ENCODE data around the gene SMC1B.
"Not testable (repeated sequence)": the region's sequence is repeated elsewhere in the genome, so short reads cannot be mapped to it uniquely, and the experiment has no call there.

The SMC1B gene

GRCh38 chr22:45328822-45329529, 84.4 kb downstream of the SMC1B start:
- DNase-seq (ENCODE audit: low read depth, low spot score): no peak
- no peak overlapping the region for H3K27ac ChIP-seq

- H3K27ac ChIP-seq; DNase-seq (ENCODE audit: low read depth, low spot score): not testable (repeated sequence)
Measured at GRCh38 chr22:45328261-45328660, 85.1 kb downstream of the SMC1B start.

- no peak for DNase-seq (ENCODE audit: low read depth, low spot score)
- H3K27ac ChIP-seq: no peak overlapping the region
Measured at GRCh38 chr22:45324311-45324711, 89.1 kb downstream of the SMC1B start.

GRCh38 chr22:45323695-45324094, 89.7 kb downstream of the SMC1B start:
- no peak for DNase-seq (ENCODE audit: low read depth, low spot score)
- H3K27ac ChIP-seq: no peak overlapping the region

- no peak for DNase-seq (ENCODE audit: low read depth, low spot score)
- H3K27ac ChIP-seq: no peak overlapping the region
Measured at GRCh38 chr22:45322873-45323525, 90.4 kb downstream of the SMC1B start.

GRCh38 chr22:45321827-45322226, 91.6 kb downstream of the SMC1B start:
- no peak for DNase-seq (ENCODE audit: low read depth, low spot score)
- H3K27ac ChIP-seq: no peak overlapping the region

- H3K27ac ChIP-seq: no peak overlapping the region
- no peak for DNase-seq (ENCODE audit: low read depth, low spot score)
Measured at GRCh38 chr22:45320357-45320976, 92.9 kb downstream of the SMC1B start.

GRCh38 chr22:45319324-45319685, 94.1 kb downstream of the SMC1B start:
- no peak for DNase-seq (ENCODE audit: low read depth, low spot score)
- no peak overlapping the region for H3K27ac ChIP-seq

GRCh38 chr22:45318558-45319323, 94.7 kb downstream of the SMC1B start:
- H3K27ac ChIP-seq: peak overlapping the region; percentile 32
- DNase-seq (ENCODE audit: low read depth, low spot score): no peak

- DNase-seq (ENCODE audit: low read depth, low spot score): no peak
- H3K27ac ChIP-seq: peak overlapping the region; percentile 32
Measured at GRCh38 chr22:45318168-45318557, 95.2 kb downstream of the SMC1B start.

- peak overlapping the region; percentile 32 for H3K27ac ChIP-seq
- no peak for DNase-seq (ENCODE audit: low read depth, low spot score)
Measured at GRCh38 chr22:45317551-45318167, 95.7 kb downstream of the SMC1B start.

- no peak for DNase-seq (ENCODE audit: low read depth, low spot score)
- H3K27ac ChIP-seq: peak overlapping the region; percentile 32
Measured at GRCh38 chr22:45316796-45317526, 96.4 kb downstream of the SMC1B start.

- no peak for DNase-seq (ENCODE audit: low read depth, low spot score)
- H3K27ac ChIP-seq: no peak overlapping the region
Measured at GRCh38 chr22:45314786-45315185, 98.6 kb downstream of the SMC1B start.

- no peak for DNase-seq (ENCODE audit: low read depth, low spot score)
- no peak overlapping the region for H3K27ac ChIP-seq
Measured at GRCh38 chr22:45314054-45314721, 99.2 kb downstream of the SMC1B start.

- no peak overlapping the region for H3K27ac ChIP-seq
- DNase-seq (ENCODE audit: low read depth, low spot score): no peak
Measured at GRCh38 chr22:45312856-45313255, 100.5 kb downstream of the SMC1B start.

- no peak overlapping the region for H3K27ac ChIP-seq
- DNase-seq (ENCODE audit: low read depth, low spot score): no peak
Measured at GRCh38 chr22:45312415-45312814, 101.0 kb downstream of the SMC1B start.

- no peak for DNase-seq (ENCODE audit: low read depth, low spot score)
- no peak overlapping the region for H3K27ac ChIP-seq
Measured at GRCh38 chr22:45310977-45311531, 102.3 kb downstream of the SMC1B start.

- peak overlapping the region; percentile 69 for H3K27ac ChIP-seq
- no peak for DNase-seq (ENCODE audit: low read depth, low spot score)
Measured at GRCh38 chr22:45310331-45310976, 102.9 kb downstream of the SMC1B start.
